ENCODE data around the gene CBFA2T2.
A peak's percentile ranks its signal among the peaks of the same experiment; 100 is the strongest.
"Not testable (repeated sequence)": the region's sequence is repeated elsewhere in the genome, so short reads cannot be mapped to it uniquely, and the experiment has no call there.

Gene CBFA2T2

GRCh38 chr20:33470866-33471265 lies 19.0 kb upstream of the CBFA2T2 start:
- DNase-seq (ENCODE audit: low spot score): no peak

GRCh38 chr20:33472868-33473435 lies 16.9 kb upstream of the CBFA2T2 start:
- no peak for DNase-seq (ENCODE audit: low spot score)

GRCh38 chr20:33474097-33474873 lies 15.6 kb upstream of the CBFA2T2 start:
- no peak for DNase-seq (ENCODE audit: low spot score)

- DNase-seq (ENCODE audit: low spot score): no peak
These were observed 14.9 kb upstream of the CBFA2T2 start for GRCh38 chr20:33474963-33475362.

GRCh38 chr20:33475381-33476152 lies 14.3 kb upstream of the CBFA2T2 start:
- DNase-seq (ENCODE audit: low spot score): no peak

GRCh38 chr20:33477386-33478234 lies 12.3 kb upstream of the CBFA2T2 start:
- DNase-seq (ENCODE audit: low spot score): no peak

GRCh38 chr20:33480048-33480447 lies 9.8 kb upstream of the CBFA2T2 start:
- DNase-seq (ENCODE audit: low spot score): no peak

- no peak for DNase-seq (ENCODE audit: low spot score)
These were observed 8.4 kb upstream of the CBFA2T2 start for GRCh38 chr20:33481431-33481941.

GRCh38 chr20:33482581-33482980 lies 7.3 kb upstream of the CBFA2T2 start:
- no peak for DNase-seq (ENCODE audit: low spot score)

GRCh38 chr20:33483186-33483585 lies 6.7 kb upstream of the CBFA2T2 start:
- not testable (repeated sequence) for DNase-seq (ENCODE audit: low spot score)

GRCh38 chr20:33488201-33488600 lies 1.7 kb upstream of the CBFA2T2 start:
- DNase-seq (ENCODE audit: low spot score): no peak

GRCh38 chr20:33488661-33489494 lies 1.0 kb upstream of the CBFA2T2 start:
- not testable (repeated sequence) for DNase-seq (ENCODE audit: low spot score)

- DNase-seq (ENCODE audit: low spot score): peak; percentile 98
These were observed 337 bp upstream of the CBFA2T2 start for GRCh38 chr20:33489495-33490022.

- DNase-seq (ENCODE audit: low spot score): no peak
These were observed 1.2 kb downstream of the CBFA2T2 start for GRCh38 chr20:33490934-33491656.

GRCh38 chr20:33493076-33493766 lies 3.3 kb downstream of the CBFA2T2 start:
- no peak for DNase-seq (ENCODE audit: low spot score)

GRCh38 chr20:33496776-33497175 lies 6.9 kb downstream of the CBFA2T2 start:
- not testable (repeated sequence) for DNase-seq (ENCODE audit: low spot score)

GRCh38 chr20:33499355-33499754 lies 9.5 kb downstream of the CBFA2T2 start:
- no peak for DNase-seq (ENCODE audit: low spot score)

- no peak for DNase-seq (ENCODE audit: low spot score)
These were observed 11.1 kb downstream of the CBFA2T2 start for GRCh38 chr20:33501000-33501399.

- no peak for DNase-seq (ENCODE audit: low spot score)
These were observed 13.7 kb downstream of the CBFA2T2 start for GRCh38 chr20:33503564-33503963.
